ENCODE results near the gene NCBP2L.
A peak's percentile ranks its signal among the peaks of the same experiment; 100 is the strongest.

DNA sequence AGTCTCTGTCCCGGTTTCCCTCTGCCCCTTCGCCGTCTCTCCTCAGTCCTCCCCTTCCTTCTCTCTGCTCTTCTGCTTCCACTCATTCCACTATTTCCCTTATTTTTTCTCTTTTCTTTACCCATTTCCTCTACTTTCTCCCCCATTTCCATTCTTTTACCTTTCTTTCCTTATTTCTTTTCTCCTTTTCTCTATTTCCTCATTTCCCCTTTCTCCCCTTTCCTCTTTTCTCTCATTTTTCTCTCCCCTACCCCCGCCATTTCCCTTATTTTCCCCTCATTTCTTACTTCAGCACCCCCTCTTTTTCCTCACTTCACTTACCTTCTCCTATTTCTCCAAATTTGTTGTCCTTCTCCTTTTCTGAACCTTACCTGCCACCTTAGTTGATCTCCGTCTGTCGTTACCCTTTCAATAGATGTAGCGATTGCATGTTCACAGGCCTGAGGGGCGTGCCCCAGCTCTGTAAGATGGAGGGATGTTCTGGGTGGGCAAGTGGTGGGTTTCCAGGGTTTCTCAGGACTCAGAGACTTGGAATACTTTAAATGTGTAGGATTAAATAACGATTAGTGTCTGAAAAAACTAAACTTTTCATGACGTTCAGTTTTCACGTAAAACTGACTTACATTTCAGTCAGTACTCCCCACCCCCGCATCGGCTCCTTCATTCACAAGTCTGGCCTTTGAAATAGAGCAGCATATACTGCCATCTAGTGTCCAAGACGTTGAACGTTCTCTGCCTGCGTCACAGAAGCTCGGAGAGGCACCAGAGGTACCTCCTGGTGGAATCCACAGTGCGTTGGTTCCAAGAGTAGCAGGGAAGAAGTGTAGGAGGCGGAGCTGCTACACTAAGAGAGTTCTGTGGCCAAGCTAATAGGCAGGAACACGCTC is 641 bp upstream of the NCBP2L start:
- peak; percentile 74 for TF ChIP-seq CTCF (IDR thresholded peaks at IDR 0.05)
- TF ChIP-seq POLR2A (IDR thresholded peaks at IDR 0.05; ENCODE audit: low read length) = no peak
- TF ChIP-seq EP300 (IDR thresholded peaks at IDR 0.05) = no peak
- TF ChIP-seq SREBF2 (IDR thresholded peaks at IDR 0.05) = no peak
- TF ChIP-seq USF2 (IDR thresholded peaks at IDR 0.05) = no peak
- no peak for TF ChIP-seq RFX5 (IDR thresholded peaks at IDR 0.05)
- no peak for TF ChIP-seq ELK1 (IDR thresholded peaks at IDR 0.05; ENCODE audit: low read depth, low read length)
- TF ChIP-seq BHLHE40 (IDR thresholded peaks at IDR 0.05; ENCODE audit: low read depth, low read length) = no peak
